Upper lobe of left lung (tissue), 4 donors: ENCODE measurements around the gene GRIK3.

ENCODE experiments used
- EP300 ChIP-seq, 4 donors: sonication (generic); formaldehyde crosslinking; IDR thresholded peaks; one replicate each; pipeline ENCODE4 v1.5.1; 2017; ENCODE audit warnings: antibody characterized with exemption in 4 of 4, control low read depth in 2 of 4
- POLR2A ChIP-seq, 4 donors: fragments of 450-650 bp; IDR thresholded peaks; one replicate each; pipeline ENCODE4 v1.5.1; 2016 to 2017; ENCODE audit warnings: antibody characterized with exemption in 4 of 4, mild to moderate bottlenecking in 2 of 4
- POLR2AphosphoS5 ChIP-seq, 2 donors: sonication (generic); formaldehyde crosslinking; IDR thresholded peaks; one replicate each; pipeline ENCODE4 v1.5.1; 2017; ENCODE audit warnings: antibody characterized with exemption in 2 of 2

DNA sequence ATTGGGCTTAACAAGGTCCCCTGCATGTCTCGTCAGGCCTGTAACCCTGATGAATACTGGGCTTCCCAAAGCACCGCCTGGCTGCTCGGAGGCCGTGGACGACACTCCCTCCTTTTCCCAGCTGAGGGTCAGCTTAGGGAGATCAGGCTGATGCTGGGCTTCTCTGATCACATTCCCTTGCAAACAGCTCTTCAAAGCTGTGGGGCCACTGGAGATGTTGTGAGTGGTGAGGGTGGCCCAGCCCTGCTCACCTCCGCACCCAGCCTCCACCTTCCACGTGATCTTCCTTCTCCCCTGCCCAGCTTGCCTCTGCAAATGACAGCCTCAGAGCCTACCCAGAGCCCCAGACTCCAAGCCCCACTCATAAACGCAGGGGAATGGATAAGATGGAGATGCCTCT is 195.4 kb downstream of the GRIK3 start:
- no peak for TF ChIP-seq POLR2A (IDR thresholded peaks at IDR 0.05)
- no peak for TF ChIP-seq EP300 (IDR thresholded peaks at IDR 0.05)
- no peak for TF ChIP-seq POLR2AphosphoS5 (IDR thresholded peaks at IDR 0.05)
